Activated CD4-positive, alpha-beta T cell treated with anti-CD3 and anti-CD28 coated beads for 48 hours (primary cell): ENCODE data around the gene SLFN12L.
A peak's percentile ranks its signal among the peaks of the same experiment; 100 is the strongest.
"Not testable (repeated sequence)": the region's sequence is repeated elsewhere in the genome, so short reads cannot be mapped to it uniquely, and the experiment has no call there.

Experiments used
- DNase-seq: peaks from one replicate; pipeline ENCODE4 v3.0.0-alpha.2; 2020

The SLFN12L gene

DNA sequence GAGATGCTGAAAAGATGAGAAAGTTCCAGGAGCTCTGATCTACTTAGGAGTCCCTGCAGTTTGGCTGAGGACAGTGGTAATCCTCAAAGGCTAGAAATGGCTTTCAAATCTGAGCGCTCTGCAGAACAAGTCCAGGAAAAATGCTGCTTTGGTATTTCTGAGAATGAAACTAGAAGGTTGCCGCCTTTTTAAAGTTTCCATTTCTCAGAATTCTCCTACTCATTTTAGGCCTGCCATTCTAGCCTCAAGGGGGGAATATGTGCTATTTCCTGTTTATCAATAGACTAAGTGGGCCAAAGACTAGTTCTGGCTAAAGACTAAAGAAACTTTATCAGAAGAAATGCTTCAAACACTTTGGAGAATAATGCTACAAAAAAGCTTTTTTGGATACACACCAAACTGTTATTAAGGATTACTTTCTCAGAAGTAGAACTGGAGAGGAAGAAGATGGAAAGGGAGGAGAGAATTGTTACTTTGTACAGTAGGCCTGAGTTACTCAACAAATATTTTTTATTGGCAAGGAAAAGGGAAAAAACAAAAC, at the start of gene SLFN12L:
Gene SLFN12L (minus strand): TSS at position 78 of the 541 bp plus-strand sequence. CDS start 15,314 bp downstream, outside the sequence.
- peak; percentile 27 for DNase-seq

DNA sequence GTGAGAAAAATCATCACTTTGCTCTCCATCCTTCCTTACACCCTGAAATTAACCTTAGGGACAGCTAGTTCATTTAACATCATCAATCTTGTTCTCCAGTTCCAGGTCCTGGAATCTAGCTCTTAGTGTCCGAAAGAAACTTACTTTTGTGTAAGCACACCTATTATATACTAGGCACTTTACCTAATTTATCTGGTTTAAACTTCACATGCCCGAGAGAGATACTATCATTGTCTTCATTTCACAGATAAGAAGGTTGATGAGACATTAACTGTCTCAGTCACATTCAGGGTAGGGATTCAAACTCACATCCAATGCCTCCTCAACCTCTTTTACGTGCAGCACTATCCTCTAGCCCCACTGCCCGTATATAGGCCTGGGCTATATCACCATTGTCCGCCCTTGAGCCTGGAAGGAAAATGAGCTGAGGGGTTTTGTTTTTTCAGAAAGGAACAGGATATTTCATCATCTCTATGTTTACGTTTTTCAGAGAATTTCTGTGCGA, 49.1 kb upstream of the SLFN12L start:
- no peak for DNase-seq

- no peak for DNase-seq
These were observed 46.6 kb upstream of the SLFN12L start for GRCh38 chr17:35584061-35584460.

DNA sequence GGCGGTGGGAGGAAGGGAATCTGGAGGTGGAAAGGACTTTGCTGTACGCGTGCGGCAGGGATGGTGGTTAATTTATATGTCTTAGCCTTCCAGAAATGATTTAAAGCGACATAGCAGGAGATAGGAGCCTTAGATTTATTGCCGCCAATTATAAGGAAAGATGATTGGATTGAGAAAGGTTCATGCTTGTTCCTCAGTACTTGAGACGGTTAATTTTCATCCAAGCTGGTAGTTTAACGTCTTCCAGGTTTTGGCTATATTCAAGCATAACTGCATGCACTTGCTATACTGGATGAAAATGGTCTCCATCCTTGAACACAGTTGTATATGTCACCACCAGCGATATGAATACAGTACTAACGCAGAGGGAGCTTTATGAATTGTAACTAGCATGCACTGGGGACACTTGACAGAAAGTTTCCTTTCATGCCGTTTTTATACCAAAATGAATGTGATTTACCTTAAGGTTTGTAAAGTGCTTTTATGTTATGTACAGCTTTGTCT, 41.5 kb upstream of the SLFN12L start:
- DNase-seq = no peak

DNA sequence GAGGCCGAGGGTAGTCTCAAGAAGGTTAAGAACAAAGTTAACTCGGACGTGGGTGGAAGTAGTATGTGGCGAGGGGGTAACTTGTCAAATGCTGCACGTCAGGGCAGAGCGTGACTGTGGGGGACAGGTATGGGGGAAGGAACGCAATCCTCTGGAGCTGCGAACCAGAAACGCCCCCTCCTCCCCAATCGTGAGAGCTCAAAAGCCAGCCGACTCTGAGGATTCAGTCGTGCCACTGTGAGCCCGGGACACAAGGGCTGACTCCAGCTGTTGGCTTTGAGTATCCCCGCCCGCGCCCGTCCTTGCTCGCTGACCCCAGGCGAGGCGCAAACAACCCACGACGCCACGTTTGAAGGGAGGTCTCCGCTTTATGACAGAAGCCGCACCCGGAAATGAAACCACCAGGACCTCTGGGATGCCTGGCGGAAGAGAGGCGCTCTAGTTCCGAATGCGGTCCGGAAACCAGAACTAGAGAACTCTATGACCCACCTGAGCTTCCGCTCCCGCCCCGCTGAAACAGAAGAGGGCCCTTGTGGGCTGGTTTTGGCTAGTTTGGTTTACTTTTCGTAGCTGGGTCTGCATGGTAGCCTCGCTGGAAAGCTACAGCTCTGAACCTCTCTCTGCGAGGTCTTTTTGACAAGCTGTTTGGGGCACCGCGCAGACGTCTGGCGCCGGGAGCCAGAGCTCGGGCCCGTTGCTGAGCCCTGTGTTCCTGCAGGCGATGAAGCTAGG, 40.9 kb upstream of the SLFN12L start, which contains the start of gene PEX12:
Gene PEX12 (minus strand): TSS at position 375 of the 732 bp plus-strand sequence. CDS start 550 bp downstream, outside the sequence.
- peak; percentile 89 for DNase-seq

GRCh38 chr17:35577830-35578196, 40.3 kb upstream of the SLFN12L start:
- DNase-seq = no peak

GRCh38 chr17:35575759-35576158, 38.3 kb upstream of the SLFN12L start:
- DNase-seq = no peak

GRCh38 chr17:35569405-35569804, 31.9 kb upstream of the SLFN12L start:
- no peak for DNase-seq

GRCh38 chr17:35568561-35568960, 31.1 kb upstream of the SLFN12L start:
- peak; percentile 70 for DNase-seq

DNA sequence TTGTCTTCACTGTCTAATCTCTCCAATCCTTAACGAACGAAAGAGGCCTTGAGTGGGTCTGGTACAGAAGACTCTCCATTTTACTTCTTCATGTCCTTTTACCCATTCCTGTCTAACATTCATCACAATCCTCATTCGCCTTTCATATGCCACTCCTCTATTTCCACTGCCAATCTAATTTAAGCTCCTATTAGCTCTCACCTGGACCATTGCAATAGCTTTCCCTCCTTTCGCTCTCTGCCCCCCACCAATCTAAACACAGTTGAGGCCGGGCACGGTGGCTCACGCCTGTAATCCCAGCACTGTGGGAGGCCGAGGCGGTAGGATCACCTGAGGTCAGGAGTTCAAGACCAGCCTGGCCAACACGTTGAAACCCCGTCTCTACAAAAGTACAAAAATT, 29.5 kb upstream of the SLFN12L start:
- no peak for DNase-seq

- not testable (repeated sequence) for DNase-seq
These were observed 25.7 kb upstream of the SLFN12L start for GRCh38 chr17:35563181-35563580.

DNA sequence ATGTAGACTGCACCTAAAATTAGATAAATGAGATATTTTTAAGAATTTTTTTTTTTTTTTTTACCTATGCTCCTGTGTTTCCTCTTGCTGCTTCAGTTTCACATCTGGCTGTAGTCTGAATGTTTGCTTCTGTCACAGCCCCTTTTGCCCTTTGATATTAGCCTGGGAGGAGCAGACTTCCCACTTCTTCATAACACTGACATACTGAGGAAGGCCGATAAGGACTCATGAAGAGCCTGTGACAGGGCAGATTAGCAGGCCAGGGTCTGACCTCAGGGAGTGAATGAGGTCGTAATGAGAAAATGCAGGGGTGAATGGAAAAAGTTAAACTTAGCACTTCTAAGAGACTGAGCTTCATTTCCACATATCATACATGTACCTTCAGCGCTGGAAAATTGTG, 23.2 kb upstream of the SLFN12L start, which contains the start of gene SLFN14:
Gene SLFN14 (minus strand): TSS at position 117 of the 400 bp plus-strand sequence. CDS start 2,757 bp downstream, outside the sequence.
- no peak for DNase-seq

DNA sequence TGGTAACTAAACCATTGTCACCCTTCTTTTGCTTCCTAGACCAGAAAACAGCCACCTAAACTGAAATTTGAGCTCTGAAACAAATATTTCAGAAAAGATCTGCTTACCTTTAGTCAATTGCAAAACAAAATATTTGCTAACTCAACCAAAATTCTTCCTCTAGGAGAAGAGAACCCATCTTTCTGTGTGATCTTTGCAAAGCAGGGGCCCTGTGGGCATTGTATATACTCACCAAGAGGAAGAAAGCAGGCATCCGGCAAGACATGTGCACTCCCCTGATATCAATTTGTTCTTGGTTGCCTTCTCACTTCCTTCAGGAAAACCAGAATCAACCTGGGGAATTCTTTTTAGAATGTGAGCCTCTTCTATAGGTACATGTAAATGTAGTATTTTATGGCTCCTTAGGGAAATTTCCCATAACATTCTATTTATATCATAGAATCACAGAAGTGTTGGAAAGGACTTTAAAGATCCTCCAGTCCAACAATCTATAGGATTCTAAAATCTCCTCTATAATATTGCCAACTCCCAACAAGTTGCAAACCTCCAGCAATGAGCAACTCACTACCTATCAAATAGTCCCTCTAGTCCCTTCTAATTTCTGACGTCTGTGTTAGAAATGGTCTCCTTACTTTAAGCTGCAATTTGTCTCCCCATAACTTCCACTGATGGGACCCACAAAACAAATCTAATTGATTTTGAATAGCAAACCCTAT, 22.2 kb upstream of the SLFN12L start:
- DNase-seq = no peak

GRCh38 chr17:35557353-35557752, 19.9 kb upstream of the SLFN12L start:
- no peak for DNase-seq

GRCh38 chr17:35555691-35556090, 18.2 kb upstream of the SLFN12L start:
- DNase-seq = no peak

DNA sequence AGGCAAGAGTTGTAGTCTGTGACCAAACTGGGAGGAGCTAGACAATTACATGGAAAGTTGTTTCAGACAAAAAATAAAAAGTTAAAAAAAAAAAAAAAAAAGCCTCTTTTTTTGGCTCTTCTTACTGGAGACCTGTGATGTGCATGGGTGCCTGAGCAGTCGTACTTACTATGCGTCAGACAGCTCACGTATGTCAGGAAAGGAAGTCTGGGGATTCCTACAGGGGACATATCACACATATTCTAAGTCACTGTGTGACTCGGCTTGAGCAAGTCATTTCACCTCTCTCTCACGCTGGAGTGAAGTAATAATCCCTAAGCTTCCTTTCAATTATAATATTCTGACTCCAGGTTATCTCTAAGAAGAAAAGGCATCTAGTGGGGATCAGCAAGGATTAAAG, 17.2 kb upstream of the SLFN12L start:
- DNase-seq = peak; percentile 31

GRCh38 chr17:35553310-35553709, 15.8 kb upstream of the SLFN12L start:
- DNase-seq = no peak

DNA sequence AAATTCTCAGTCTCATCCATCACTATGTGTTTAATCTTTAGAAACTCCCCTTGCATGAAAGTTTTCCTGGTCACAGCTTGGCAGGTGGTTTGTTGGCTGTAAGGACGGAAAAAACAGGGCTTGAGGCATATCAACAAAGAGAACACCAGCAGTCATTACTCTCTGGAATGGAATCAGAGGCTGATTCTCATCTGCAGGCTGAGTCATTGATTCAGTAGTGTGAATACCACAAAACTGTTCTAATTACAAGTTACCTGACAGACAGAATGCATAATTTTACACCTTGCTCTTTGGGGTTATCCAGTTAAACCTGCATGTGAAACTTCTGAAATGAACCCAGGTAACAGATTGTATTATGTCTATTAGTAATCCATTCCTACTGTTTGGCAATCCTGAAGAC, 11.5 kb upstream of the SLFN12L start:
- no peak for DNase-seq

- no peak for DNase-seq
These were observed 10.8 kb upstream of the SLFN12L start for GRCh38 chr17:35548208-35548810.

GRCh38 chr17:35546487-35546886, 9.0 kb upstream of the SLFN12L start:
- DNase-seq = no peak

DNA sequence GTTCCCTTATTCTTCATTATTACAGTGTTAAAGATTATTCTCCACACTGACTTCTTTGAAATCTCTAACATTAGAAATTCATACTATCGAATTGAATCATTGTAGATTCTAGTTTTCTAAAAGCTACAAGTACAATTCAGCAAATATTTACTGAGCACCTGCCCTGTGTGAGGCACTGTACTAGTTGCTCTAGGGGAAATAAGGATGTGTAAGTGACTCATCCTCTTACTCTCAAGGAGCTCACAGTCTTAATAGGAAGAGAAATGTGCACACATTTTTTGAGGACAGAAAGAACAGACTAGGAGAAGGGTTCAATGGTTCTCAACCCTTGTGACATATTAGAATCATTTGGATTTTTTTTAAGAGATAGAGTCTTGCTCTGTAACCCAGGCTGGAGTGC, 7.7 kb upstream of the SLFN12L start:
- no peak for DNase-seq

DNA sequence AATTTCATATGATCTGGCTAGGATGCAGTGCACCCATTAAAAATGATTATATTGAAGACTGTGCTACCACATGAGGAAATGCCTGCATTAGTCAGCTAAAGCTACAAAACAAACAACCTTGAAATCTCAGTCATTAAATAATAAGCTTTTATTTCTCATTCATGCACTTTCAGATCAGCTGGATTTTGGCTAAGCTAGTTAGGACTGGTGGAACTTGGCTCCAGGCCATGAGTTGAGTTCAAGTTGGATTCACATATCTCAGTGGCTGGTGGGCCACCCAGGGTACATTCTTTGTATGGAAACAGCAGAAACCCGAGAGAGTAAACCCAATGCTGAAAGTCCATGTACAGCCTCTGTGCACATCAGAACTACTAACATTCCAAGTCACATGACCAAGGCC, 6.4 kb upstream of the SLFN12L start:
- DNase-seq = no peak

DNA sequence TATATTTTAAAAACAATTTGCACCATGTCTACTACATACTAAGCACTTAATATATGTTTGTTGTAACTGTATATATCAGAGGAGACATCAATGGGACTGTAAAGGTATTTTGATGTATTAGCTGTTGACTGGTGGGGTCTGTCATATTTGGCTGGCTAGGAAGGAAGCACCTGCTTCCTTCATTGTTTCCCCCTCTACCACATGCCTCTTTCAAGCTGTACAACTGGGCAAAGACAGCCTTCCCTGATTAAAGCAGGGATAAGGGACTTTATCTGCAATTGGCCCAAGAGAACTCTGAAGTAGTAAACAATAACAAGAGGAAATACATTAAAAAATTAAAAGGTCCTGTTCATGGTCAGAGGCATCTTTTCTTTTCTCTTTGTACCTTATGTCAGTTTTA, 5.5 kb upstream of the SLFN12L start:
- DNase-seq = no peak
